Activated CD4-positive, CD25-positive, alpha-beta regulatory T cell treated with anti-CD3 and anti-CD28 coated beads, Interleukin-2, amount 50 U/mL, for 16 hours (primary cell): ENCODE measurements around the gene ANKLE2.

Experiments used
- DNase-seq: peaks from one replicate; pipeline ENCODE4 v3.0.0-alpha.2; 2020; ENCODE audit warnings: low read depth, low spot score

ANKLE2 gene

DNA sequence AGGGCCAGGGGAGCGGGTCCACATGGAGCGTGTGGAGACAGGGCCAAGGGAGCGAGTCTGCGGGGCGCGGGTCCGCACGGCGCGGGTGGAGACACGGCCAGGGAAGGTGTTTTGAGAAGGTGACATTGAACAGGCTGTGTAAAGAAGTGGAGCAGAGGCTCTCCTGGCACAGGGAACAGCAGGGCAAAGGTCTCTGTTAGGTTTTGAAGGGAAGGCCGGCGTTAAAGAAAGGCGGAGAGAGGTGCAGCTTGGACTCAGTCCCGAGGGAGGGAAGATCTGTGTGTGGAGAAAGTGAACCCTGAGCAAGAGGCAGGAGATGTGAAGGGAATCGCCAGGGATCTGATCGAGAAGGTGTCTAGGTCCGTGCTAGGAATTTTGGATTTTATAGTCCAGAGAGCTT lies 72.4 kb downstream of the ANKLE2 start:
- no peak for DNase-seq

DNA sequence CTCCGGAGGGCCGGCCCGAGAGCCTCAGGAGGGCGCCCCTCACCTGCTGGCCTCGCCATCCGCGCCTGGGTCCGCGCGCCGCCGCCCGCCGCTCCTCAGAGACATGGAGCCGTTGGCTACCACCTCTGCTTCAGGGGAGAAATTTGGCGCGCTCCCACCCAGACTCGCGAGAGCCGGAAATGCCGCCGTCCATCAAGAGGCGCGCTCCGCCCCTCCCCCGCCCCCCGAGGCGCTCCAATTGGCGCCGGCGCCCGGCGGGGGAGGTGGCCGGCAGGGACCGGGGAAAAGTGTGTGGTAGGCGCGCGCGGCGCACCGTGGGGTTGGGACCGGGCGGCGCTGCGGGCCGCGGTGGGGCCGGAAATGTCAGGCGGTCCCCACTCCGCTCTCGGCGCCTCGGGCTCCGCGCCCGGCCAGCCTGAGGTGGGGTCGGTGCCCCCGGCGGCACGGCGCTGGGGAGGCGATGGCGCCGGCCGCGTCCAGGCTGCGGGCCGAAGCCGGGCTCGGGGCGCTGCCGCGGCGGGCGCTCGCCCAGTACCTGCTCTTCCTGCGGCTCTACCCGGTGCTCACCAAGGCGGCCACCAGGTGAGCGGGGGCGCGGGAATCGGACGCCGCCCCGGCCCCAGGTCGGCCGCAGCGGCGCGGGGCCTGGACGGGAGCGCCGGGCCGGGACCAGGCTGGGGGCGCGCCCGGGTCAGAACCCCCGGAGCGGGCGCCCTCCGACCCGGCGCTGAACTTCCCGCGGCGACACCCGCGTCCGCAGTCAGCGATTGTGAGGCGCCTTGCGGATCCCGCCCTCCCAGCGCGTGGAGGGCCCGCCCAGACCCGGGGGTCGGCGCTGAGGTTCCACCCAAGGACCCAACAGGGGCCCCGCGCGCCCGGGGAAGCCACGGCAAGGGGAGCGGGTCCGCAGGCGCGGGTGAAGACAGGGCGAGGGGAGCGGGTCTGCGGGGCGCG lies 74.1 kb downstream of the ANKLE2 start, which contains the start of the genes POLE and PXMP2:
TSS of gene POLE (minus strand) at position 132 of the 954 bp plus-strand sequence. CDS start at position 105, 27 bp downstream.
TSS of gene PXMP2 (plus strand) at position 377 of the 954 bp plus-strand sequence. CDS start at position 461, 84 bp downstream.
- peak; percentile 86 for DNase-seq

DNA sequence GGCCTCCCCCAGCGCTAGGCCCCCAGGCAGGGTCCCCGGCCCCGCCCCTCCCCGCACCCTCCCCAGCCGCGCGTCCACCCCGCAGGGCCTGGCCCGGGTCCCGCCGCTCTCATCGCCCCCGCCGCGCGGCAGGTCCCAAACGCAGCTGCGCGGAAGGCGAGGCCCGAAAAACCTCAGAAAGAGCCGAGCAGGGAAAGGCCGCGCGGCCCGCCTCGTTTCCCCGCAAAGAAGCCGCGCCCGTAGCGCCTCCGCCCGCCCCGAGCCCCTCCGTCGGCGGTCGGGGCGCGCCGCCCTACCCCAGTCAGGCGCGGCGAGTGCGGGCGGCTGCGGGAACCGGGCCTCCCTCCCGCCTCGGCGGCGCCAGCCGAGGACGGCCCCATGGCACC lies 74.8 kb downstream of the ANKLE2 start:
- no peak for DNase-seq

DNA sequence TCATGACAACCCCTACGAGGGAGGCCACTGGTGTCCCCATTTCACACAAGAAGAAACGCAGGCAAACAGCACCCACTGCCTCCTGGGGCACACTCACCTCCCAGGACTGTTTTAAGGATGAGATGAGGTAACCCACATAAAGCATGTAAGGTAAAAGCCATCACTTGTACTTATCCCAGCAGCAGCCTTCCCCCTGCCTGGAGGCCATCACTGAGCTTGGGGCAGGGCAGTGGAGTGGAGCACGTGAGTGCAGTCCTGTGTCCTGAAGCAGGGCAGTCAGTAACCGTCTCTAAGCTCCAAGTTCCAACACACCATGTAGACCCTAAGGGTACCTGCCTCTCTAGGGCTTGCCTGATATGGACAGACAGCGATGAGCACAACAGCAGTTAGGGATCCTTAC lies 76.2 kb downstream of the ANKLE2 start:
- no peak for DNase-seq

DNA sequence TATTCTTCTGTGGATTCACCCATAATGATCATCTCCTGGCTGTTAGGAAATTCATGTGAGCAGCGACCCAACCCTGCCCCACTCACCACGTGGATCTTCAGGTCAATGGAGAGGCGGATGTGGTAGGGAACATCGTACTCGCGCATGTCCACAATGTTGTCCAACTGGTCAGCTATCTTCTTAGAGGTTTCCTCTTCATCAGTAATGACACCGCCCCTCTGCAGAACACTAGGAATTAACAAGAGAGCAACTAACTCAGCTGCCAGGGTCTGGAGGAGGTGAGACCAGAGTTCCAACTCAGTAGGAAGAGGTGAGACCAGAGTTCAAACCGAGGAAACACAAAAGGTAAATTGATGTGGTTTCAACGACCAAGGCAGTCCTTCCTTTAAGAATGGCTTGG lies 84.1 kb downstream of the ANKLE2 start:
- DNase-seq: no peak

DNA sequence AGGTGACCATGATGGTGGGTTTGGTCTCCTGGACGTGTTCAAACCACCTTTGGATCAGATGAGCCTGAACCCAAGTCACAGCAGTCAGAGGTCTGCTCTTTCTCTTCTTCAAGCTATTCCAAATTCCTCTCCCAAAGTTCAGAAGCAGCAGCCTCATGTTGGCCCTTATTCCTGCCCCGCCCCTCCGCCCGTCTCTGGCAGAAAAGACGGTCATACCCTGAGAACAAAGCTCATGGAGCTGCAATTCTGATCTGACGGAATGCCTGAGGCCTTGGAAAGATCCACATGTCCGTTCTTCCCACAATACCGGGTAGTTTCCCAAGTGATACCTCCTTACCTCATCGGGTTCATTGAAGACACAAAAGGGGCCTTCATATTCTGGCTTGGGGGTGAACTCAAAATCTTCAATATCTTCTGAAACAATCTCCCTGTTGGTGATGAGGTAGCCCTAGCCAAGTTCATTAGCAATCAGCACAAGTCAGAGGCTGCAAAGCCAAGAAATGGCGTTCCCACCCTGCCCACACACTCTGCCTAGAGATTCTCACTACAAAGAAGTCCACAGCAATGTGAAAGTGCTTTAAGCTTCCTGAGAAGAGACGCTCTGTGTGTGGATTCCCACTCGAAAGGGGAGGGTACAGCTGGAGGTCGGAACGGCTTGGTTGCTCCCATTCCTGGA lies 85.7 kb downstream of the ANKLE2 start:
- no peak for DNase-seq
